Activated CD4-positive, CD25-positive, alpha-beta regulatory T cell treated with anti-CD3 and anti-CD28 coated beads, Interleukin-2, amount 50 U/mL, for 24 hours (primary cell): Measurements from ENCODE around the gene HDAC8.
A peak's percentile ranks its signal among the peaks of the same experiment; 100 is the strongest.

Experiments
- ATAC-seq, 2 donors: fragments of 150-1000 bp; cut with Tn5 transposase; one replicate each; pipeline ENCODE4 v1.10.0; 2021; ENCODE audit warnings: mild to moderate bottlenecking in 1 of 2, moderate library complexity in 1 of 2

The HDAC8 gene

DNA sequence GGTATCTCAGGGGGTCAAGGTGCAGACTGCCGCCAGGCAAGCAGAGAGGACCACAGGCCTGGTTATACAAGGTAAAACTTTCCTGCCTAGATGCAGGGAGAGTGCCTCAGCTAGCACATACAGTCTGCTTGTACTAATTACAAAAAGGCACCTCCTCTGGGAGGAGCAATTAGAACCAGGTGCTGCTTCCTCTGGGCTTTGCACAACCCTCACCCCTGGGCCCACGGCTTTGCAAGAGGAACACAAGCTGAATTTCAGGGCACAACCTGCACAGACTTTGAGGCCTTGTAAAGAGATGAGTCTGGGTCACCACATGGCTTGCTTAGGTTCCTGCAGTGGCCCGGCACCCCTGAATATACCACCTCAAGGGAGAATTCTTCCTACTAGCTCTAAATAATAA lies 257.8 kb downstream of the HDAC8 start:
- no peak for ATAC-seq

DNA sequence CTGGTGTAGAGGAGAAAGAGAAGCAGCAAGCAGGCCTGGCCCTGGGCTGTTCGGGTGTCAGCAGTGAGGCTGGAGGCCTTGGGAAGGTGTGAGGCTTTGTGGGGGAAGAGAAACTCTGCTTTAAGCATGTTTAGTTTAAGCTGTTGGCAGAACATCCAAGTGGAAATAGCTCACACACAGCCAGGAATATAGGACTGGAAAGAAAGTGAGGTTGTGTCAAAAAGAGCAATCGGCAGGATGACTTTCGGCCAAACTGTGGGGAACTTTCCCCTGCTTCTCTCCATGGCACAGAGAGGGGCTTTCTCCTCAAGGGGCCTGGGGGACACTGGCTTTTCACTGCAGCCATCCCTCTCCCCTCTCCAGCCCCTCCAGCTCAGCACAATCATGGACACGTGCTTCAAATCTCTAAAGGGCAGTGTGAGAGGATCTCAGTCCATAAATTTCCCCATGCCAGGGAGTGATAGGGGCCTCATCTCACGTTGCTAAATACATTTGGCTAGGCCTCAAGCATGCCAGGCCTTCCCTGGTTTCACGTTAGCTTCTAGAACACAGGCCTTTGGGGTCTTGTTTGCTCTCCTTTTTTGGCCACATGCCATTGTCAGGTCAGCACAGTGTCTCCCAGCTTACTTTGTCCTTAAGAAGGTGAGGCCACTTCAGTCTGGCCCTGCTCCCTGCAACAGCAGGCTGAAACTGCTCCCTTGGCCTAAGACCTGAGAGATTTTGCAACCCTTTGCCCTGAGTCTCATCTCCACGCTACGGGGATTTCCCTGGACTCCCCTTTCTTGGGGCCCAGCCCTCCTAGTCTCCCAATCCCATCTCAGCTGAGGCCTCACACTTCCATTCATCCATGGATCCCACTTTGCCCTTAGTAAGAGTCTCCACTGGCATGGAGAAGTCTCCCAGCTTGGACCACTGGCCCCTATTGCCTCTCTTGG lies 258.7 kb downstream of the HDAC8 start:
- no peak for ATAC-seq

DNA sequence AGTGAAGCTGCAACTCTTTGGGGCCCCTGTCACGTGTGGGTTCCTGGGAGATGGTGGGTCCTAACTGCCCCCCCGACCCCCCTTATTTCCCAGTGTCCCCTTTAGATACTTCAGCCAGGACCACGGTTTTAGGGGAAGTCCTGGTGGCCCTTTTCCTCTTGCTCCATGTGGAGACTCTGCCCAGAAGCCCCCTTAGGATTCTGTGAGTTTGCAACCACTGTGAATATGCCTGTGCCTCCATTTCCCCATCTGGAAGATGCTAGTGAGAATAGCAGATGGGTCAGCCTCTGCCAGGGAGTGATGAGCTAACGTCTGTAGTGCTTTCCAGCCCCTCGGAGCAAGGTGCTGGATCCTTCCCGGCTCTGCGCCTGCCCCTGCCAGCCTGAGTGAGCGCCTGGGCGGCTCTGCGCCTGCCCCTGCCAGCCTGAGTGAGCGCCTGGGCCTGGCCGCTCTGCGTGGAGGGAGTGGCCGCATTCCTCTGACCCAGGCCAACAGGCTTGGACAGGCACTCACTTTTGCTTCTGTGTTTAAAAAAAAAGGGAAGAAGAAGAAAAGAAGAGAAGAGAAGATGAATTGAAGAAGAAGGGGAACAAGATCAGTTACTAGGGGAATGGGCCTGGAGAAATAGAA lies 260.2 kb downstream of the HDAC8 start:
- ATAC-seq: no peak

- ATAC-seq: no peak
Measured at GRCh38 chrX:72309297-72310071, 263.2 kb downstream of the HDAC8 start.

GRCh38 chrX:72308566-72309296 lies 263.9 kb downstream of the HDAC8 start:
- peak; percentile 37 to 40 for ATAC-seq

DNA sequence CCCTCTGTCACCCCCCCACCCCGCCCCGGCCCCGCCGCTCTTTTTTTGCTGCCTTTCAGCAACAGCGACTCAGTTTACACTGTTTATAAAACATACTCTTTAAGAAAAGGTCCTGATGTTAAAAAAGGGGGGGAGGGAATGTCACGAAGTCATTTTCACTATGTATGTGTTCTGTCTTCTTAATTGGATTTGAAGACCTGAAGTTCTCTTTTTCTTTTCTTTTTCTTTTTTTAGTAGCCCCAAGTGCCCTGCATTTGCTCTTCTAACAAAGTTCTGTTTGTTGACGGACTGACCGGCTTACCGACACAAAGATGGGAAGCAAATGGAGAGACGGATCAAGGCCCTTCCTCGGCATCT lies 264.5 kb downstream of the HDAC8 start:
- no peak for ATAC-seq

DNA sequence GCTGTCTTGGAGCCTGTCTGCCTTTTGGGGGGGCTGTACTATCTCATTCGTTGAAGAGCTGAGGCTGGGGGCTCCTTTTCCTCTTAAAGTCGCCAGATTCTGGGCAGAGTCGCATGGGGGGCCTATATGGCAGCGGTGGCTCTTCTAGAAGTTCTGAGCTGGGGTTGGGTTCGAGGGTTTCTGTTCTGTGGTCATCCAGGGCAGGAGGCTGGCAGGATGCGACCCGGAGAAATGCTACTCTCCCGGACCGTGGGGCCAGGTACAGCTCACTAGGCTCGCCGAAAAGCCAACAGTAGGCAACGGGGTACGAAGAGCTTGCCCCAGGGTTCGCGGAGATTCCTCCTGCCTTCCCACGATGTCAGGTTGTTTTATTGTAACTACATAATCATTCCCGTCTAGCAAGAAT lies 265.0 kb downstream of the HDAC8 start:
- no peak for ATAC-seq

GRCh38 chrX:72306851-72307645 lies 265.6 kb downstream of the HDAC8 start:
- peak; percentile 38 to 52 for ATAC-seq

GRCh38 chrX:72306085-72306801 lies 266.4 kb downstream of the HDAC8 start:
- no peak for ATAC-seq

- peak in 1 of 2 donors; percentile 30 for ATAC-seq
Measured at GRCh38 chrX:72305286-72306084, 267.2 kb downstream of the HDAC8 start, which contains the start of gene CITED1. Gene CITED1, minus strand, starts transcription at chrX:72305914. Its CDS starts 3,045 bp downstream, at chrX:72302869.

GRCh38 chrX:72304877-72305276 lies 267.8 kb downstream of the HDAC8 start:
- ATAC-seq: no peak

GRCh38 chrX:72301781-72302180 lies 270.9 kb downstream of the HDAC8 start:
- ATAC-seq: no peak

DNA sequence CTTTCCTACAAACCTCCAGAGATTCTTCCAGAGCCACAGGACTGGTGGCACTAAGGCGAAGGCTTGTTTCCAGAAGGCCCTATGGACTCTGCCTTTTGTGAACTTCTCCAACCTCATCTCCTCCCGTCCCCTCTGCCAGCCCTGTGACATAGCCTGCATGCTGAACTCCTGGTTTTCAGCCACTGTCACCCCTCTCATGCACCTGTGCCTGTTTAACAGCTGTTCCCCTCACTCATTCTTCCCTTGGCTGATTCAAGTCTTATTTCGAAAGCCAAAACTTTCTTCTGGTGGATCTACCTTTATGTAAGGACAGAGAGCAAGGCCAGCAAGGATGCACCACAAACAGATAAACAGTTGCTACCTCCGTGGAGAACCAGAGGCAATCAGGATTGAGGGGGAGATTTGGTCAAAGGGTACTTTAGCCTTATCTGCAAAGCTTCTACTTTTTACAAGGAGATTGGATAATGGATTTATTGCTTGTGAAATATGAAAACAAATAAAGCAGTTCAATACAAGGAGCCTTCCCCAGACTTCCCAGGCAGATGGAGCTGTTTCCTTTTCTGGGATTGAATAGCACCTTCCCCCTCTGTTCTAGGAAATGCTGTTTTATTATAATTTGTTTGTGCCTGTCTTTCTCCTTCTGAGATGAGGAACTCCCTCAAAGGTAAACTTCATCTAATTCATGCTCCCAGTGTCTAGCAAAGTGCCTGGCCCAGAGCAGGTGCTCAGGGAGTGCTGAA lies 272.6 kb downstream of the HDAC8 start:
- ATAC-seq: no peak

DNA sequence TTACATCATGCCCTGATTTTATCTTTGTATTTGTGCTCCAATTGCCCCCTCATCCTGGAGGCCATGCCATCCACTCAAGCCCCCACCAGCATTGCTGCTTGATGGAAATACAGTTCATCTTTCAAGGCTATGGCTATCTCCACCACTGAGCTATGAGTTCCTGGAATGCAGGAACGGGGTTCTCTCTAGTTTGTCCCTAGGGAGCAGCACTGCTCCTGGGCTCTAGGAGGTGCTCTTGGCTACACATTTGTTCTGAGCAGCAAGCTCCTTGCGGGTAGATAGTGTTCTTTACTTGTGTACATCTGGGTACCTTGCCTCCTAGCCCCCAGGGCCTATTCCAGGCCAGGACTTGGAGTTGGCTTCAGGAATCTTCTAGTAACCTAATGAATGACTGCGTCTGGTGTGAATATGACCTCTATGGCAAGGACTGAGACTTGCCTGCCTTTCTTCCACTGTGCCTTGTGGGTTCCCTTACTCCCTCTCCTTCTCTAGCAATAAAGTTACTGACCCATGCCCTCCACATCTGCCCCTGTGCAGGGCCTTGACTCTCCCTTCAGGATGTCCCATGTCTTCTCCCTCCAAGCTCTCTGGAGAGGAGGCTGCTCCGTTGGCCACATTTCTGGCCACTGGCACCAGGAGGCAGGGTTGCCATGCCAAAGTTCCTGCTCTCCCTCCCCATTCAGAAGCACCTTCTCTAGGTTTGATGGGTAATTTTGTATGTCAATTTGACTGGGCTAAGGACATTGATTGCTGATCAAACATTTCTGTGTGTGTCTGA lies 274.5 kb downstream of the HDAC8 start:
- no peak for ATAC-seq

DNA sequence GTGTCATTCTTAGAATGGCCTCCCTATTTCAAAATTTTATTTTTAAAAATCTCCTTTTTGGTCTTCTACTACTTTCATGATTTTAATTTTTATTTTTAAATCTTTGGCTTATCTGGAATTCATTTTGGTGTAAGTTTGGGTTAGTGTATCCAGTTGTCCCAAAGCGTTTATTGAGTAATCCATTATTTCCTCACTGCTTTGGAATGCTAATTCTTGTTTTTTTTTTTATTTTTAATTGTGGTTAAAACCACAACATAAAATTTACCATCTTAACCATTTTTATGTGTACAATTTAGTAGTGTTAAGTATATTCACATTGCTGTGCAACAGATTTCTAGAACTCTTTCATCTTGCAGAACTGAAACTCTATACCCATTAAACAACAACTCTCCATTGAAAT lies 275.7 kb downstream of the HDAC8 start:
- no peak for ATAC-seq

DNA sequence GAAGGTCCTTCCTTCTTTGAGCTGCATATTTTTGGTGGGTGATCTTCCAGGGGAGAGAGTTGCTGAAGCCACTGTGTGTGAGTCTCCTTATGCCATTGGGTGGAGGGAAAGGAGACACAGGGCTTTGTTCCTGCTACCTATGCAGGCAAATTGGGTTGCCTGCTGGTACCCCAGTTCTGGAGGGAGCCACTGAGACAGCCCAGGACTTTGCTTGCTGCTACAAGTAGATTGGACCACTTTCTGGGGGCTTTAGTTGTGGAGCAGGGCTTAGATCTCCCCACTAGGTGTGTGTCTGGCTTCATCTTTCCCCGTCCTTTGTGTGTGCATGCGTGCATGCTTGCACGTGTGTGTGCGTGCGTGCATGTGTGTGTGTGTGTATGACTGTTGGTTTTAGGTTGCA lies 276.9 kb downstream of the HDAC8 start:
- no peak for ATAC-seq

- ATAC-seq: no peak
Measured at GRCh38 chrX:72294497-72294896, 278.1 kb downstream of the HDAC8 start.

DNA sequence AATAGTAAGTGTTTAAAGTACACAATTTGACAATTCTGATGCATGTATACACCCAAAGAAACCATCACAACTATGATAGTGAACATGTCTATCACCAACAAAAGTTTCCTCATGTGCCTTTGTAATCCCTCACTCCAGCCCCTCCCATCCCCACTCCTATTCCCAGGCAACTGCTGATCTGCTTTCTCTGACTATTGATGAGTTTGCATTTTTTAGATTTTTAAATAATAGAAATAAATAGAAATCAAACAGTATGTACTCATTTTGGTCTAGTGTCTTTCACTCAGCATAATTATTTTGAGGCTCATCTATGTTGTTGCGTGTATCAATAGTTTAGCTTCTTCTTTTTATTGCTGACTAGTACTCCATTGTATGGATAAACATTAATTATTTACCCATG lies 290.3 kb downstream of the HDAC8 start:
- ATAC-seq: no peak
